HEK293 (cell line): ENCODE measurements around the gene FOXC1.

Experiments
- CTCF ChIA-PET: fragments of 350-600 bp; formaldehyde crosslinking; extraction: SDS; loops from one replicate; lab custom pipeline; 2021; ENCODE audit warnings: antibody characterized with exemption; lab: Yijun Ruan, JAX
- POLR2A ChIA-PET: fragments of 300-600 bp; formaldehyde crosslinking; extraction: SDS; loops from one replicate; lab custom pipeline; 2020; ENCODE audit warnings: antibody characterized with exemption, inconsistent platforms; lab: Yijun Ruan, JAX
- H3K27ac ChIP-seq: fragments of 200-500 bp; sonication (Bioruptor generic); 2 replicates; pipeline ENCODE4 v1.5.1; 2014; ENCODE audit warnings: low read depth, low read length, control low read depth, inconsistent platforms; ENCODE audit errors: extremely low read depth
- H3K36me3 ChIP-seq, 2 experiments: fragments of 200-500 bp in 1 of 2; sonication (Bioruptor generic) in 1 of 2; 1 replicate in 1 of 2; 2 replicates in 1 of 2; pipeline ENCODE4 v1.5.1; 2014 to 2017; ENCODE audit warnings: inconsistent platforms in 2 of 2, low read length in 2 of 2; ENCODE audit not compliant: control insufficient read depth in 2 of 2, insufficient read depth in 1 of 2
- H3K4me1 ChIP-seq: fragments of 200-500 bp; sonication (Bioruptor generic); 2 replicates; pipeline ENCODE4 v1.5.1; 2014; ENCODE audit warnings: mild to moderate bottlenecking, low read length, inconsistent platforms; ENCODE audit not compliant: control insufficient read depth, insufficient read depth
- H3K4me3 ChIP-seq: 2 replicates; pipeline ENCODE4 v1.5.1; 2011; ENCODE audit warnings: low read depth, mild to moderate bottlenecking, control low read depth, low read length, moderate library complexity
- H3K9me3 ChIP-seq: fragments of 200-500 bp; sonication (Bioruptor generic); 2 replicates; pipeline ENCODE4 v1.5.1; 2014; ENCODE audit warnings: low read depth, low read length, inconsistent platforms; ENCODE audit not compliant: control insufficient read depth, insufficient read depth
- GFI1B ChIP-seq: fragments of 450-650 bp; formaldehyde crosslinking; IDR thresholded peaks from 2 replicates; pipeline ENCODE4 v1.5.1; 2016; ENCODE audit warnings: missing biosample characterization, missing genetic modification characterization
- GLIS1 ChIP-seq: fragments of 450-650 bp; formaldehyde crosslinking; IDR thresholded peaks from 2 replicates; pipeline ENCODE4 v1.5.1; 2016; ENCODE audit warnings: missing biosample characterization, missing genetic modification characterization
- HOXC10 ChIP-seq: sonication (generic); formaldehyde crosslinking; IDR thresholded peaks from 2 replicates; pipeline ENCODE4 v1.8.1; 2023; ENCODE audit warnings: mild to moderate bottlenecking, missing genetic modification reagents
- SP7 ChIP-seq: fragments of 450-650 bp; formaldehyde crosslinking; IDR thresholded peaks from 2 replicates; pipeline ENCODE4 v1.5.1; 2016; ENCODE audit warnings: missing biosample characterization, missing genetic modification characterization
- YY1 ChIP-seq: fragments of 450-650 bp; formaldehyde crosslinking; IDR thresholded peaks from 2 replicates; pipeline ENCODE4 v1.5.1; 2018; ENCODE audit warnings: missing biosample characterization, missing genetic modification characterization
- ZBTB21 ChIP-seq: fragments of 450-650 bp; formaldehyde crosslinking; IDR thresholded peaks from 2 replicates; pipeline ENCODE4 v1.5.1; 2017; ENCODE audit warnings: missing biosample characterization, missing genetic modification characterization
- ZBTB7A ChIP-seq: fragments of 450-650 bp; formaldehyde crosslinking; IDR thresholded peaks from 2 replicates; pipeline ENCODE4 v1.5.1; 2016; ENCODE audit warnings: low read depth, missing biosample characterization, missing genetic modification characterization
- ZEB2 ChIP-seq: fragments of 450-650 bp; formaldehyde crosslinking; IDR thresholded peaks from 2 replicates; pipeline ENCODE4 v1.5.1; 2016; ENCODE audit warnings: missing biosample characterization, missing genetic modification characterization
- ZFP37 ChIP-seq: fragments of 450-650 bp; formaldehyde crosslinking; IDR thresholded peaks from 2 replicates; pipeline ENCODE4 v1.5.1; 2016; ENCODE audit warnings: missing biosample characterization, missing genetic modification characterization
- ZFP41 ChIP-seq: fragments of 450-650 bp; formaldehyde crosslinking; IDR thresholded peaks from 2 replicates; pipeline ENCODE4 v1.5.1; 2016; ENCODE audit warnings: missing biosample characterization, missing genetic modification characterization, borderline replicate concordance
- ZNF121 ChIP-seq: fragments of 450-650 bp; formaldehyde crosslinking; IDR thresholded peaks from 2 replicates; pipeline ENCODE4 v1.5.1; 2016; ENCODE audit warnings: missing biosample characterization, missing genetic modification characterization
- ZNF133 ChIP-seq: fragments of 450-650 bp; formaldehyde crosslinking; IDR thresholded peaks from 2 replicates; pipeline ENCODE4 v1.5.1; 2016; ENCODE audit warnings: missing biosample characterization, missing genetic modification characterization
- ZNF138 ChIP-seq: fragments of 450-650 bp; formaldehyde crosslinking; IDR thresholded peaks from 2 replicates; pipeline ENCODE4 v1.5.1; 2016; ENCODE audit warnings: missing biosample characterization, missing genetic modification characterization, borderline replicate concordance
- ZNF266 ChIP-seq: fragments of 450-650 bp; formaldehyde crosslinking; IDR thresholded peaks from 2 replicates; pipeline ENCODE4 v1.5.1; 2016; ENCODE audit warnings: missing biosample characterization, missing genetic modification characterization, low read depth
- ZNF311 ChIP-seq: fragments of 450-650 bp; formaldehyde crosslinking; IDR thresholded peaks from 2 replicates; pipeline ENCODE4 v1.5.1; 2017; ENCODE audit warnings: missing biosample characterization, missing genetic modification characterization, borderline replicate concordance
- ZNF341 ChIP-seq: fragments of 450-650 bp; formaldehyde crosslinking; IDR thresholded peaks from 2 replicates; pipeline ENCODE4; 2016; ENCODE audit warnings: low read depth, missing biosample characterization, missing genetic modification characterization
- ZNF354C ChIP-seq: fragments of 450-650 bp; formaldehyde crosslinking; IDR thresholded peaks from 2 replicates; pipeline ENCODE4 v1.5.1; 2016; ENCODE audit warnings: missing biosample characterization, missing genetic modification characterization, low read depth, borderline replicate concordance
- ZNF37A ChIP-seq: fragments of 450-650 bp; IDR thresholded peaks from 2 replicates; pipeline ENCODE4 v1.5.1; 2018; ENCODE audit warnings: missing biosample characterization, missing genetic modification characterization
- ZNF521 ChIP-seq: fragments of 450-650 bp; formaldehyde crosslinking; IDR thresholded peaks from 2 replicates; pipeline ENCODE4 v1.5.1; 2017; ENCODE audit warnings: missing biosample characterization, mild to moderate bottlenecking, missing genetic modification characterization
- ZNF670 ChIP-seq: fragments of 450-650 bp; formaldehyde crosslinking; IDR thresholded peaks from 2 replicates; pipeline ENCODE4 v1.5.1; 2016; ENCODE audit warnings: missing biosample characterization, missing genetic modification characterization, low read depth
- ZSCAN30 ChIP-seq: fragments of 450-650 bp; IDR thresholded peaks from 2 replicates; pipeline ENCODE4 v1.5.1; 2018; ENCODE audit warnings: missing biosample characterization, mild to moderate bottlenecking, missing genetic modification characterization, moderate library complexity
- TF ChIP-seq, protein P1 (sequence below): fragments of 450-650 bp; formaldehyde crosslinking; IDR thresholded peaks from 2 replicates; pipeline ENCODE4 v1.5.1; 2016; ENCODE audit warnings: missing biosample characterization, missing genetic modification characterization
- TF ChIP-seq, protein P2 (sequence below): fragments of 450-650 bp; formaldehyde crosslinking; IDR thresholded peaks from 2 replicates; pipeline ENCODE4 v1.5.1; 2017; ENCODE audit warnings: missing biosample characterization, mild to moderate bottlenecking, missing genetic modification characterization, moderate library complexity
- TF ChIP-seq, protein P3 (sequence below): fragments of 450-650 bp; formaldehyde crosslinking; conservative IDR thresholded peaks from 2 replicates; pipeline ENCODE4 v1.5.1; 2016; ENCODE audit warnings: low read depth, missing biosample characterization, missing genetic modification characterization

Gene FOXC1

DNA sequence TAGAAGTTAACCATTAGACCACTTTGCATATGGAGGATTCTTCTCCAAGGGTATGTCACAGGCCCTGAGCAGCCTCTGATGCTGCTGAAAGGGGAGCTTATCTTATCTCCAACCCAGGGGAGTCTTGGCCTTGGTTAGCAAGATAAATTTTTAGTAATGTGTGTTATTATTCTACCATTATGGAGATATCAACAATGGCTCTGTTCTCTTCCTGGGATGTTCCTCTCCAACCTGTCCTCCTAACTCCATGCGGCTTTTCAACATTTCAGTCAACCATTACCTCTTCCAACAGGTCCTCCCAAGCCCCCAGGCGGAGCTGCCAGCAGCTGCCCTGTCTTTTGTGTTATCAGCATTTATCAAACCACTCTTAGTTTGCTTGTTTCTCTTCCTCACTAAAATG is 48.4 kb upstream of the FOXC1 start:
- Histone ChIP-seq H3K4me1 (no peaks in the 10 kb centered on the region), H3K4me3 (no peak overlapping the region), H3K36me3 (no peaks in the 10 kb centered on the region), H3K9me3 (no peaks in the 10 kb centered on the region; the same call in 1 of the 2 replicates), H3K27ac (no peak overlapping the region)
- POLR2A ChIA-PET = no interaction called here
- TF ChIP-seq ZNF138 (no peak), ZBTB7A (tag by site-specific recombination) (no peak), ZNF133 (tag by site-specific recombination) (no peak), ZNF311 (tag by site-specific recombination) (no peak), ZNF354C (tag by site-specific recombination) (no peak), ZNF266 (tag by site-specific recombination) (no peak), GFI1B (no peak)
- TF ChIP-seq, protein P1, sequence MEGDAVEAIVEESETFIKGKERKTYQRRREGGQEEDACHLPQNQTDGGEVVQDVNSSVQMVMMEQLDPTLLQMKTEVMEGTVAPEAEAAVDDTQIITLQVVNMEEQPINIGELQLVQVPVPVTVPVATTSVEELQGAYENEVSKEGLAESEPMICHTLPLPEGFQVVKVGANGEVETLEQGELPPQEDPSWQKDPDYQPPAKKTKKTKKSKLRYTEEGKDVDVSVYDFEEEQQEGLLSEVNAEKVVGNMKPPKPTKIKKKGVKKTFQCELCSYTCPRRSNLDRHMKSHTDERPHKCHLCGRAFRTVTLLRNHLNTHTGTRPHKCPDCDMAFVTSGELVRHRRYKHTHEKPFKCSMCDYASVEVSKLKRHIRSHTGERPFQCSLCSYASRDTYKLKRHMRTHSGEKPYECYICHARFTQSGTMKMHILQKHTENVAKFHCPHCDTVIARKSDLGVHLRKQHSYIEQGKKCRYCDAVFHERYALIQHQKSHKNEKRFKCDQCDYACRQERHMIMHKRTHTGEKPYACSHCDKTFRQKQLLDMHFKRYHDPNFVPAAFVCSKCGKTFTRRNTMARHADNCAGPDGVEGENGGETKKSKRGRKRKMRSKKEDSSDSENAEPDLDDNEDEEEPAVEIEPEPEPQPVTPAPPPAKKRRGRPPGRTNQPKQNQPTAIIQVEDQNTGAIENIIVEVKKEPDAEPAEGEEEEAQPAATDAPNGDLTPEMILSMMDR (tag by site-specific recombination) = no peak
- TF ChIP-seq, protein P2, sequence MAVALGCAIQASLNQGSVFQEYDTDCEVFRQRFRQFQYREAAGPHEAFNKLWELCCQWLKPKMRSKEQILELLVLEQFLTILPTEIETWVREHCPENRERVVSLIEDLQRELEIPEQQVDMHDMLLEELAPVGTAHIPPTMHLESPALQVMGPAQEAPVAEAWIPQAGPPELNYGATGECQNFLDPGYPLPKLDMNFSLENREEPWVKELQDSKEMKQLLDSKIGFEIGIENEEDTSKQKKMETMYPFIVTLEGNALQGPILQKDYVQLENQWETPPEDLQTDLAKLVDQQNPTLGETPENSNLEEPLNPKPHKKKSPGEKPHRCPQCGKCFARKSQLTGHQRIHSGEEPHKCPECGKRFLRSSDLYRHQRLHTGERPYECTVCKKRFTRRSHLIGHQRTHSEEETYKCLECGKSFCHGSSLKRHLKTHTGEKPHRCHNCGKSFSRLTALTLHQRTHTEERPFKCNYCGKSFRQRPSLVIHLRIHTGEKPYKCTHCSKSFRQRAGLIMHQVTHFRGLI (tag by site-specific recombination) = no peak
- CTCF ChIA-PET = interaction anchor here (0.6 to 1.2 kb wide), 7 partner anchors 9 to 1134 kb away, joined by 3 to 6 read pairs (median 3); no protein-coding TSS in a partner anchor

DNA sequence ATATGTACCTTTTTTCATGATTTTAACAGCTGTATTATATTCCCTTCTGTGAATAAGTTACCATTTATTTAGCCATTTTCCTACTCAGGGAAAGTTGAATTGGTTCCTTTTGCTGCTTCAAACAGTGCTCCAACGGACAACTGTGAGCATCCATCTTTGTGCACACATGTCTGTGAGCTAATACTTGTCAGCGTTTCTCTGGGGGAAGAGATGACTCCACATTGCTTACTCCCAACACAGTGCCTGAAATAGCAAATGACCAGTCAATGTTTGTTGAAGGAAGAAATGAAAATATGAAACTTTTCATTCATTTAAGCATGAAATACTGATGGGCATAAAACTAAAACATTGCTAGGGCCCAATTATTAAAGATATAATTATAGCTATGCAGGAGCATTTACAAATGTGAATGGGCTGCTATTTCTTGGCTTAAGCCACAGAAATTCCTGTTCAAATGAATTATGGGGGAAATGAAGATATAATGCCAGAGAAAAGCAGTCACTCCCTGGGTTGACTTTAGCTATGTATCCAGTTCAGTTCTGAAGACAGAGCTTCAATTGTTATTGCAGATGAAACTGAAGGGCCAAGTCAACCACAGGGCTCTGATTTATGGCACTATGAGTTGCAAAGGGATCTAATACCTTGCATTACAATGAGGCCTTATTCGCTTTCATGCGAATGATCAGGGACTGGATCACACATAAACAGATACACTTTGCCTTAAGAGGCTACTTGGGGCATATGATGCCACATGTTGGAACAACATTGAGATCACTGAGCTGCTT is 47.4 kb upstream of the FOXC1 start:
- H3K4me3 ChIP-seq = no peak overlapping the region
- CTCF ChIA-PET = interaction anchor here (0.6 to 2.5 kb wide), 5 partner anchors 9 to 80 kb away, joined by 3 to 6 read pairs (median 3); no protein-coding TSS in a partner anchor
- POLR2A ChIA-PET = interaction anchor here (0.6 kb wide), 1 partner anchor 31 kb away, joined by 6 read pairs; no protein-coding TSS in a partner anchor
- H3K27ac ChIP-seq = no peak overlapping the region
- no peaks in the 10 kb centered on the region; the same call in 1 of the 2 replicates for H3K9me3 ChIP-seq
- TF ChIP-seq, protein P3, sequence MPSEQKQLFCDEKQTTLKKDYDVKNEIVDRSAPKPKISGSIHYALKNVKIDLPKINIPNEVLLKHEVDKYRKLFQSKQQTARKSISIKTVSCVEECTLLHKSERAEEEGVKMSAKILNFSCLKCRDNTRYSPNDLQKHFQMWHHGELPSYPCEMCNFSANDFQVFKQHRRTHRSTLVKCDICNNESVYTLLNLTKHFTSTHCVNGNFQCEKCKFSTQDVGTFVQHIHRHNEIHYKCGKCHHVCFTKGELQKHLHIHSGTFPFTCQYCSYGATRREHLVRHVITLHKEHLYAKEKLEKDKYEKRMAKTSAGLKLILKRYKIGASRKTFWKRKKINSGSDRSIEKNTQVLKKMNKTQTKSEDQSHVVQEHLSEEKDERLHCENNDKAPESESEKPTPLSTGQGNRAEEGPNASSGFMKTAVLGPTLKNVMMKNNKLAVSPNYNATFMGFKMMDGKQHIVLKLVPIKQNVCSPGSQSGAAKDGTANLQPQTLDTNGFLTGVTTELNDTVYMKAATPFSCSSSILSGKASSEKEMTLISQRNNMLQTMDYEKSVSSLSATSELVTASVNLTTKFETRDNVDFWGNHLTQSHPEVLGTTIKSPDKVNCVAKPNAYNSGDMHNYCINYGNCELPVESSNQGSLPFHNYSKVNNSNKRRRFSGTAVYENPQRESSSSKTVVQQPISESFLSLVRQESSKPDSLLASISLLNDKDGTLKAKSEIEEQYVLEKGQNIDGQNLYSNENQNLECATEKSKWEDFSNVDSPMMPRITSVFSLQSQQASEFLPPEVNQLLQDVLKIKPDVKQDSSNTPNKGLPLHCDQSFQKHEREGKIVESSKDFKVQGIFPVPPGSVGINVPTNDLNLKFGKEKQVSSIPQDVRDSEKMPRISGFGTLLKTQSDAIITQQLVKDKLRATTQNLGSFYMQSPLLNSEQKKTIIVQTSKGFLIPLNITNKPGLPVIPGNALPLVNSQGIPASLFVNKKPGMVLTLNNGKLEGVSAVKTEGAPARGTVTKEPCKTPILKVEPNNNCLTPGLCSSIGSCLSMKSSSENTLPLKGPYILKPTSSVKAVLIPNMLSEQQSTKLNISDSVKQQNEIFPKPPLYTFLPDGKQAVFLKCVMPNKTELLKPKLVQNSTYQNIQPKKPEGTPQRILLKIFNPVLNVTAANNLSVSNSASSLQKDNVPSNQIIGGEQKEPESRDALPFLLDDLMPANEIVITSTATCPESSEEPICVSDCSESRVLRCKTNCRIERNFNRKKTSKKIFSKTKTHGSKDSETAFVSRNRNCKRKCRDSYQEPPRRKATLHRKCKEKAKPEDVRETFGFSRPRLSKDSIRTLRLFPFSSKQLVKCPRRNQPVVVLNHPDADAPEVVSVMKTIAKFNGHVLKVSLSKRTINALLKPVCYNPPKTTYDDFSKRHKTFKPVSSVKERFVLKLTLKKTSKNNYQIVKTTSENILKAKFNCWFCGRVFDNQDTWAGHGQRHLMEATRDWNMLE (tag by site-specific recombination) = no peak
- TF ChIP-seq GLIS1 = no peak
- H3K4me1 ChIP-seq = no peaks in the 10 kb centered on the region
- H3K36me3 ChIP-seq = no peaks in the 10 kb centered on the region

DNA sequence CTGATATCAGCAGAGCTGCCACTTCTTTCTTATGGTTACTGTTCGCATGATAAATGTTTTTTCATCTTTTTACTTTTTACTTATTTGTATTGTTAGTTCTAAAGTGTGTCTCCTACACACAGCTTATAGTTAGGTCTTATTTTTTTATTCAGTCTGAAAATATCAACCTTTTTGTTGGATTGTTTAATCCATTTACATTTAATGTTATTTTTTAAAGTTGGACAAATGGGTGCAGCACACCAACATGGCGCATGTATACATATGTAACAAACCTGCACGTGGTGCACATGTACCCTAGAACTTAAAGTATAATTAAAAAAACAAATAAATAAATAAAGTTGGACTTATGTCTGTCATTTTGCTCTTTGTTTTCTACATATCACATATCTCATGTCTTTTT is 40.3 kb upstream of the FOXC1 start:
- ChIA-PET POLR2A (no interaction called here), CTCF (no interaction called here)
- Histone ChIP-seq H3K4me3 (no peak overlapping the region), H3K27ac (no peak overlapping the region), H3K9me3 (no peaks in the 10 kb centered on the region; the same call in 1 of the 2 replicates), H3K36me3 (no peaks in the 10 kb centered on the region), H3K4me1 (no peaks in the 10 kb centered on the region)
- TF ChIP-seq ZNF341 (tag by site-specific recombination) (no peak), HOXC10 (CRISPR knock-in tag) (no peak), ZNF37A (tag by site-specific recombination) (no peak), ZEB2 (no peak), SP7 (tag by site-specific recombination) (no peak), ZNF121 (tag by site-specific recombination) (no peak), YY1 (no peak), ZFP37 (tag by site-specific recombination) (no peak), ZNF521 (no peak), ZNF670 (tag by site-specific recombination) (no peak), GLIS1 (no peak), ZFP41 (tag by site-specific recombination) (no peak), ZBTB21 (tag by site-specific recombination) (no peak), ZSCAN30 (tag by site-specific recombination) (no peak)
